ENCODE measurements around the gene SYT9.

Gene SYT9

DNA sequence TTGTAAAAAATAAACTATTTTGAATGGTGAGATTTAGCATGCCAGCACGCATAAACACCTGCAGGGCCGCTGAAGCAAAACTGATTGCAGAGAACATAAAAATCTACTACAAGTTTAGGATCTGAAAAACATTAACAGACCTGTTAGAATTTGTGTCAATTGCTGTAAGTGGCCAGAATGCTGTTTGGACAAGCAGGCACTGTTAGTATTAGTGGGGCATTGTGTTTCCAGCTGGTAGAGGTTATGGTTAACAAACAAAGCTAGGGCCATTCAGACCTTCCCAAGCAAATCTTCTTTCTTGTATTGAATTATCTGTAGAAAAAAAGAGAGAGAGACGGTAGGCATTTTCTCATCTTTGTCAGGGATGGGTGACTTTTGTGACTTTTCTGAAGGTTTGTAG is 176.0 kb downstream of the SYT9 start:
- no peak for DNase-seq

DNA sequence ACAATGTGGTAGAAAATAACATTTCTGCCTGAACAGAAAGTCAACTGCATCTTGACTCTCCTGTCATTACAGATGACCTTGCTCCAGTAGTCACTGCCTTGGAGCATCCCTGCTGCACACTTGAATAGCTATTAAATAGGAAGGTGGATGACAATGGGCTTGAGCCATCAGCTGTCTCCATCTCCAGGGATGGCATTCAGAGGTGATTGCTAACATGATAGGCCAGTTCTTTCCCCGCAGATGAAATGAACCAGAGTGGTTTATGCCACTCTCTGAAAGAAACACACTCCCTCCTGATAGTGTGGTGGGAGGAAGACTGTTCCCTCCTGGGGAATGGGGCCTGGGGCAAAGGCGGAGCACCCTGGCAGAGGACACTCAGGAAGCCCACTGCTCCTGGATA is 176.5 kb downstream of the SYT9 start:
- DNase-seq, result no peak

DNA sequence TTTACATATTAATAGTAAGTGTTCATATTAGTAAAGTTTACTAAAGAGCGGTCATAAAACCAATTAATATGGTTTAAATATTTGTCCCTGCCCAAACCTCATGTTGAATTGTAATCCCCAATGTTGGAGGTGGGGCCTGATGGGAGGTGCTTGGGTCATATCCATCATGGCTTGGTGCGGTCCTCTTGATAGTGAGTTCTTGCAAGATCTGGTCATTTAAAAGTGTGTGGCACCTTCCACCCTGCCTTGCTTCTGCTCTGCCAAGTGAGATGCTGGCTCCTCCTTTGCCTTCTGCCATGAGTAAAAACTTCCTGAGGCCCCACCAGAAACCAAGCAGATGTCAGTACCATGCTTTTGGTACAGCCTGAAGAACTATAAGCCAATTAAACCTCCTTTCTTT is 178.8 kb downstream of the SYT9 start:
- no peak for DNase-seq

DNA sequence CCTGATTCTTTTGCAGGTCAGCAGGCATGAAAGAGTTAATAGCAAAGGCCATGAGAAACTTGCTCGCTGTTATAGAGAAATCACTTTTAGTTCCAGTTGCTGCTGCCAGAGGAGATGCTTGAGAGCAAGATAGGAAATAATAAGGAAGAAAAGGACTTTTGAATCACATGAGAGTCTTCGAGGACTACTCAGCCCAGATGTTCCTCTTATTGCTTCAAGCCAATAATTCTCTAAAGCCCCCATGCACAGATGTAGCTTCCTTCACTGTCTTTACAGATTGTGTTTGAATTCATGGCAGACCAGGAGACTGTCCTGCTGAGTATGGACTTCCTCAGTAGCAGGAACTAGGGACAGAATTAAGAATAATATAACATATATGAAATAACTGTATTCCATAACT is 183.5 kb downstream of the SYT9 start:
- DNase-seq, result no peak

DNA sequence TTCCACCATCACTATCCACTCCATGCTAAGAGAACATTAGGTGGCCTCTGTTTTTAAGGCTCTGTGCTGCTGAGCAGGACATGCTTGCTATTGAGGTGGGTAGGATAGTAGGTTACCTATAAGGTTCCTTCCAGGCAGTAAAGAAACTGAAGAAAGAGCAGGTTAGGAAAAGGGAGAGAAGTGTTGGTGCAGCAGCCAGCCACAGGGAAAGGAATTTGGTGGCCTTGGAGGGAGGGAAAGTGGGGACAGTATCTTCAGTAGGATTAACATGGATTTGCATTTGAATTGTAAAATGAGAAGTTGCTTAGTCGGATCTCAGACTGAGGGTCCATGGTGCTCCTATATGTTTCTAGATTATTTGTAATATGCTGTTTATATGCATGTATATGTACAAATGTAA is 184.4 kb downstream of the SYT9 start:
- DNase-seq, result no peak

DNA sequence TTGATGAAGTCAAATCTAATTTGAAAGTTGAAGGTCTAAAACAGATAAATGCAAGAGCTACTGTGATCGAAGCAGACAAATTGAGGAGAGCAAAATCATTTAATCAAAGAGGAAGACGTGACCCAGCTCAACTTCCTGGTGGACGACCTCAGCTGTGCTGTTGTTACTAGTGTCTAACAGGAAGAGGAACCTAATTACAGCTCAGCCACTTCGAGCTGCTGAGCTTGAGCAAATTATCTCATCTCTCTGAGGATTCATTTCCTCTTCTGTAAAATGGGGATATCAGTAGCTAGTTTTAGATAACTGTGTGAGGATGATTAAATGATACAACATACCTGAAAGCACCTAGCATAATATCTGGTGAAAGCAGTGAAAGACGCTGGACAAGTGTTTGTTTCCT is 185.0 kb downstream of the SYT9 start:
- DNase-seq, result no peak

DNA sequence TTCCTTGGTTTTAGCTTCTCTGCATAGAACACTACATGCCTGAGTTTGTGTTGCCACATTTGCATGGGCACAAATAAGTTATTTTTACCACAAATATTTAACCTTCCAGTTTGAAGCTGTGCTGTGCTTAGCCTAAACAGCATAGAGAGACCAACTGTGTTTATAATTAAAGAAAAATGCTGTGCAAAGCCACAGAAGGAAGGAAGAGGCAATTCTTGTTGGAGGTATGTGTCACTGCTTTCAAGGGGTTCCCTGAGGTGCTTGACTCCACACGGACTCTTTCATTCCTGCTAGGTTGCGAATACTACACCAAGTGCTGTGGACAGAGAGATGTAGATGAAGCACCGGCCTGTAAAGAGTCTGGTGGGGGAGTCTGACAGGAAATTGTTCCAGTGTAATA is 186.0 kb downstream of the SYT9 start:
- no peak for DNase-seq

DNA sequence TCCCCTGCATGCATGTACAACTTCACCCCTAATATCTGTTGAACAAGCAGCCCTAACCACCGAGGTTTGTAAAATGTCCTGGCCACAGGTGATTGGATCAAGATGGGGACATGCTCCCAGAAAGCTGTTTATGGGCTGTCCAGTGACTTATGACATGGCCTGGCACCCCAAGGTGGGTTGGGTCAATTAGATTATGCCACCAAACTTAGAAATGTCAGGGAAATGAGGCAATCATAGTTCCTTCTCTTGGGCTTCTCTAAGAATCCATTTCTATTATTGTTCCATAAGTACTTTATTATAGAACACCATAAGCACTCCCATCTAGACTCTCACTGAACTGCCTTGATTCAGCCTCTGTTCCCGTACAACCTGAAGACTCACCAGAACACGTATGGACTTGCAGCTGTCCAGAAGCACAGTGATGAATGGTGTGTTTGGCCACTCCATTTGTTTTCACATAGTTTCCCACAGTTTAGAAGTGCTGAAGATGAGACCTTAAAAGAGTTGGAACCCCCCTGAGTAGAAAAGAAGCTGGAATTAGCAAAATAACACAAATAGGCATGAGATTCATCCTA is 188.1 kb downstream of the SYT9 start:
- no peak for DNase-seq

DNA sequence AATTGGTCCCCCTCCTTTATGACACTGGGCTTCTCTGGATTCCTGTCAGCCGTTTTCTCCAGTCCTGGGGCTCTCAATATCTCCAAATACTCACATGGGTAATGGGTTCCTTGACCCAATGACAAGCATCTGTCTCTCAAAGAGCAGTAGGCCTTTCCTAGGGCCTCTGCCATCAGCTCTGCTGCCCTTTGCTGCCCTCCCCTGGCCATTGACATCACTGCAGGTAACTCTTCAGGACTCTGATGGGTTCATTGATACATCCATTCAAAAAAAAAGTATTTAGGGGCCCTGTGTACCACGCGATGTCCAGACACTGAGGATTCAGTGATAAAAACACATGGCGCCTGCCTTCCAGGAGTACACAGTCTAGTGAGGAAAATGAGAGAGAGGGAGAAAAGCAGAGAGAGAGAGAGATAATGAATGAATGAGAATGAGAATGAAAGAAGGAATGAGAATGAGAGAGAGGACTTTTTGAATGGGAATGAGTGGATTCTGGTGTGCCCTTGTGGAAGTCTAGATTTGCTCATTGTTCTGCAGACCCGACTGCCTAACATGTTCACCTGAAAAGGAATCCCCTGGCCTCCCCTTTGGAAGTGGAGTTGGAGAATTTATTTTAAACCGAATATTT is 191.0 kb downstream of the SYT9 start:
- DNase-seq, result peak; percentile 21

DNA sequence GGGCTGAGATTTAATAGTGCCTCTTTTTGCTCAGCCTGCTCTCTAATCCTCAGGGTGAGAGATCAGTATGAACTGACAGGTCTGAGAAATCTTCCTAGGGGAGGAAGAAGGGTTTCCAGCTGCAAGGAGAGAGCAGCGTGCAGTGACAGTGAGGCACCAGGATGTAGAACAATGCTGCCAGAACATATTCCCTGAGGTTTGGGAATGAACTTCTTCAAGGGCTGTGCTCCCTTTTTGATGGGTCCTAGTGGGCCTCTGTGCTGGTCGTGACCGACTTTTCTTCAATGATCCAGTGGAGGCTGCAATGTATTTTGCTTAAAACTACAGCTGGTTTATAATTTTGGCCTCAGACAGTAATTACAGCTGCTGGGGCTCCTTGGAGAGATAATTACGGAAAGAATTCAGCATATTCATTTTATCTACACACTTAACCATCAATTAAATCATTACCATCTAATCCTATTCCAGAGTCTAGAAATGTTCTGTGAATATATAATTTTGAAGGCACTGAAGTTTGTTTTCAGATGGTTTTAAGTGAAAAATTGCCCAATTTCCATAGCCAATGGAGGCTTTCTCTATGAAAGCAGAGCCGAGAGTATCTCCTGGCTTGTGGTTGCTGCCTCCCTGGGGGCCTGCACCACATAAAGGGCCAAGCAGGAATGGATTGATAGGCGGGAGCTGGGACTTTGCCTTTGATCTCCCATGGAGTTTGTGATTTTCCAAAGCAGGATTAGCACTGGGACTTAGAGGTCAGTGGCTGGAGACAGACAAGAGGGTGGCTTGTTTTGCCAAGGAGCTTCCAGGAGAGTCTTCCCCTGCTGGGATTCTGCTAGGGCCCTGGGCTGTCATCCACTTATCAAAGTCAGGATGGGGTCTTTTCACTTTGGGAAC is 192.6 kb downstream of the SYT9 start:
- no peak for DNase-seq

DNA sequence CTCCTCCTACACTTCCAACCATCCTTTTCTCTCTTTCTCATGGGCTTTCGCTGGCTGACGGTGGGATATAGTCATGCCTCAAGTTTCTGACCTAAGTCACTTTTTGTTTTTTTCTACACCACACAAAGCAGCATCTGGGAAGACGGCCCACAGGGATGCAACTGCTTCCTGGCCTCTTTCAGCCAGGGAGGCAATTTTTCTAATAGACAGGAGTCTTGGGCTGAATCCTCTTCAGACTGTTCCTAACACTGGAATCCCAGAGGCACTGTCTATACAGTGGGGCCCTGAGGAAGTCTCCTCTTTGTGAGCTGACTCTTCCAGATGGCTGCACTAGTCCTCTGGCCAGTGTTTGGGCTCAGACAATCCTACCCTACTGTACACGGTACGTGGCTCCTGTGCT is 193.9 kb downstream of the SYT9 start:
- DNase-seq, result no peak

DNA sequence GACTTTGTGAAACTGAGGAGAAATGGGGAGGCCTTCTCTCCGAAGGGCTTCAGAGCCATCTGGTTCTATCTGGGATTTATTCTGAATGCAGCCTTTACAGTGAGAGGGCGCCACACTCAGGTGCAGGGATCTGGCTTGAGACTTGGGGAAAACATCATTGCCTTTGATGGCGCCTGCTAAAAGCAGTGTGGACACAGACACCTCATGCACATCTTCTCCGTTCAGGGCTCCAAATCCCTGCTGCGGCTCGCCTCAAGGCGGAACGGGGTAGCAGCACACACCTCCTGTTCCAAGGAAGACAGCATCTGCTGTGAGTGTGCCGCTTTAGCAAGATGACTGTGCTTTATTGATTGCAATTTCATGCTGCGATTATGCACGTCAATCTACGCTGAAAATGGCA is 196.5 kb downstream of the SYT9 start:
- no peak for DNase-seq

DNA sequence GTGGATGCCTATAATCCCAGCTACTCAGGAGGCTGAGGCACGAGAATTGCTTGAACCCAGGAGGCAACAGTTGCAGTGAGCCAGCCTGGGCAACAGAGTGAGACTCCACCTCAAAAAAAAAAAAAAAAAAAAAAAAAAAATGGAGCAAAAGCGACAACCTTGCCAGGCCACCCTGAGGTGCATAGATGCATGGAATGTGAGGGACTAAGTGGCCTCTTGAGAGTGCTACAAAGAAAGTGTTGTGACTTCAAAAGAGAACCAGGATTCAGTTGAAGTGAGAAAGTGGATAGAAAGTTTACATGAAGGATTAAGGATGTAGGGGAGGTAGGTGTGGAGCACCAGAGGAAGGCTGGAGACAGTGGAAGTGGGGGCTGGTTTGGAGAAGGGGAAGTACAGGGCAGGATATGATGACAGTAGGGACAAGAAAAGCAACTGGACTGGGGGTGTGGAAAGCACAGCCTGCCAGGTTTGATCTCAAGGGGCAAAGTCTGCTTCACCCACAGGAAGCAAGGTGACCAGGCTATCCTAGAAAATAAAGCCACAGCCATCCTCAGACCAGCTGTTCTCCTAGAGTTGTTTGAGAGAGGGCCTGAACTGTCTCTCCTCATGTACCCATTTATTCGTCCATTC is 197.6 kb downstream of the SYT9 start:
- DNase-seq, result no peak

DNA sequence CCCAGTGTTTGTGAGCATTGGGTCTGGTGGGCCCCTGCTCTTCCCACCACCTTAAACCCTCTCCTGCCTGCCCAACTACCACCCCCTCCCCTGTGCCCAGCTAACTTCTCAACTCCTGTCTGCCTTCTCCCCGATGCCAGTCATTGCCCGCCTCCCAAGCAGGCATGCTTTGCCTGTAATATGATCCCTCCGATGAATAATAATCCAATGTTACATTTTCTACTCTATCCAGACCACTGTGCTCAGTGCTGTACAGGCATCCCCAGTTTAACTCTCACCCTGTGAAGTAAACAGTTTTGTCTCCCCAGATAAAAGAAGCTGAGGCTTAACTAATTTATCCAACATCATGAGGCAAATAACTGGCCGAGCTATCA is 198.1 kb downstream of the SYT9 start:
- peak; percentile 18 for DNase-seq

DNA sequence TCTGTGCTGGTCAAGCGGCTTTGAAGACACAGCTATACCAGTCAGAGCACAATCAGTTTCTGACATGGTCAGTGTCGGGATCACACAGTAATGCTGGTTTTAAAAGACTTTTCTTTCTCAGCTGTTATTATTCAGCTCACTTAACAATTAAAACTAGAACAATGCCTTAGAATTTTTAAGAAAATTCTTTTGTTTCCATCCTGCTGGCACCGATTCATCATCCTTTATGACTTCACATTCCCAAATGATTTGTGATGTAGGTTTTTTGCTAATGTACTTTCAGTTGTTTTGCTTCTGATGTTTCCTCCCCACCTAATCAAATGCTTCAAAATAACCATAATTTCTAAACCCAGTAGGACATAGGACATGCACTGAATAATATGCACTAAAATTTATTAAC is 199.1 kb downstream of the SYT9 start:
- no peak for DNase-seq

DNA sequence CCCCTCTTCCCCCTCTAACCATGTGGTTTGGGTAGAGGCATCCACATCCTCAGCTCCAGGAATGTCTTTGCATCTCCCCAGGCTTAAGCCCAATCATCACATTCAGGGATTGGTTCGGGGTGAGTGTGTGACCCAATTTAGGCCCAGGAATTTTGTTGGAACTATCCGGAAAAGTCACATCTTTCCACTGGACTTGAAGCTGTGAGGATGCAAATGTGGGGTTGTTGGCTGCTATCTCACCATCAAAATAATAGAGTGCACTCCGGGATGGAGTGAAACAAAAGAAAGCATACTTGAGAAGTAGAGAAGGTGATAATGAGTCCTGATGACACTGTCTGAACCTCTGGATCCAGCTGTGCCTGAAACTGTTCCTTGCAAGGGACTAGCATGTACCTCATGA is 199.8 kb downstream of the SYT9 start:
- DNase-seq, result no peak

DNA sequence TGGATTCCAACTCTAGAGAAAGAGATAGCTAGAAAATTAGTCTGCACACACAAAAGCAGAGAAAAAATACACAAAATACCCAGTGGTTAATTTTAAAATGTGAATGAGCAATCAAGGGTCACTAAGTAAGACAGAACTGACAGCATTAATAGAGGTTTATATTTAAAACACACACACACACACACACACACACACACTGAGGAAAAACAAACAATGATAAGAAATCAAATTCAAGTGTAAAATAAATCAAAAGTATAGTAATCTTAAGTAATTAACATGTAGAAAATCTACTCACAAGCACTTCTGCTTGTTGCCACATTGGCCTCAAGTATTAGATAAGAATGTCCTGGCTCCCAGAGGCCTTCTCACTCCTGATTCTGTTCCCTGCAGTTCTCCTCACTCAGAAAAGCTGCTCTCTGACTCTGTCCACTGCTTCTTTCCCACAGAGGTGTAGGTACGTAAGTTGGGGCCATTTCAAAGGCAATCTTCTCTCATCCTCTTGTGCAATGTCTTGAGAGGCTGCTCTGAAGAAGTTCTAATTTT is 200.3 kb downstream of the SYT9 start:
- no peak for DNase-seq

DNA sequence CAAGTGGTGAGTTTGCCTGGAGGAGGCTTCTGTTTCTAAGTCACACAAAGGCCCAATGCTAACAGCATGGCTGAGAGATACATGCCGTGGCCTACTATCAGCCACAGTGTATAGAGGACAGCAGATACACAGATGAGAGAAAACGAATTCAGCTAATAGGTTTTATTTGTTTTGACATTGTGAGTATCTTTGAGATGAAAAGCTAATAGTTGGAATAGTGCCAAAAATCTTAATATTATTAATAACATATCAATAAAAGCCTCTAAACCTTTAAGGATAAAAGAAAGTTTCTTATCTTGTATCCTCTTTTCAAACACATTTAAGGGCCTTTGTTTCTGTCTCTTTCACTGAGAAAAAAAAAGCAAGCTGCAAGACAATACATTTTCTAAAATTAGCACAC is 203.2 kb downstream of the SYT9 start:
- no peak for DNase-seq

DNA sequence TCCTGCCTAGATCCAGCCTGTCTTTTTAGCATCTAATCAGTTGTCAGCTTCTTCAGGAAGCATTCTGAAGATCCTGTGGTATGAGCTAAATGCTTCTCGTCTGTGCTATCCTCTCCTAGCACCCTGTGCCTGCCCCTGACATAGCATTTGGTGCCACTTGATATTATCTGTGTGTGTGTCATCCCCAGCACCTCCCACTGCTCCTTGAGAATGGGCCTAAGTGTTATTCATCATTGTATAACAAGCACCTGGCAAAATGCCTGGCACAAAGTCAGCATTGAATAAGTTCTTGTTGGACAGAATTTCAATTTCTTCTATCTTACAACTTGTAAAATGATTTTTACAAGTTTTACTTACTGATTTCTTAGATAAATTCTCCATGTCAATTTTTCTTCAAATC is 205.5 kb downstream of the SYT9 start:
- no peak for DNase-seq

DNA sequence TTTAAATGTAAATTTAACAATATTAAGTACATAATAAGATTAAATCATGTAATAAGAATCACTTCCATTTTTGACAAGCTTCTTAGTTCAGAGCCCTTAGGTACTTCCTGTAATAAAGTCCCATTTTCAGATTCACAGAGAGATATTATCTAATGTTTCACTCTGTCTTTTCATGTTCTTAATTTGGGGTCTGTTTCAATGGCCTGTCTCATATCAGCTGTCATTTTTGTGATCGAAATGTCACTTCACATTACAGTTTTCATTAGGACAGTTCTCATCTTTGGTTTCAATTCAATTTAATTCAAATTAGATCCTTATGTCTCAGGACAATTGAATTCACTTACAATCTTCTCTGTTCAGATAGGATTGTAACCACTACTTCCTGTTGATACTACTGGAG is 211.0 kb downstream of the SYT9 start:
- DNase-seq, result no peak

DNA sequence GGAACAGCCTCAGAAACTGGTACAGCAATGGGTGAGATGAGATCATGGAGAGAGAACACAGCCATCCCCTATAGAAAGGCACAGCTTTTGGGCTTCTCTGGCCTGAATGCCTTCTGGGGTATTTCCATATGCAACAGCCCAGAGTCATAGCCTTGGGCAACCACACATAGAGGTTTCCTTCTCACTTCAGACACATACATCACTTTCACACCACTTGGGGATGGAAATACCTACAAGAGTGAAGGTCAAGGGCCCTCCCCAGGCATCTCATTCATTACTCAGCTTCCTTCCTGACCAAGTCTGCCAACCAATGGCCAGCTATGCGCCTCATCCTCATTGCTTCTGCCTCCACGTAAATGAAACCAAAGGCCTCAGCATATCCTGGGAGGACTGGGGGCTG is 215.9 kb downstream of the SYT9 start:
- DNase-seq, result no peak

DNA sequence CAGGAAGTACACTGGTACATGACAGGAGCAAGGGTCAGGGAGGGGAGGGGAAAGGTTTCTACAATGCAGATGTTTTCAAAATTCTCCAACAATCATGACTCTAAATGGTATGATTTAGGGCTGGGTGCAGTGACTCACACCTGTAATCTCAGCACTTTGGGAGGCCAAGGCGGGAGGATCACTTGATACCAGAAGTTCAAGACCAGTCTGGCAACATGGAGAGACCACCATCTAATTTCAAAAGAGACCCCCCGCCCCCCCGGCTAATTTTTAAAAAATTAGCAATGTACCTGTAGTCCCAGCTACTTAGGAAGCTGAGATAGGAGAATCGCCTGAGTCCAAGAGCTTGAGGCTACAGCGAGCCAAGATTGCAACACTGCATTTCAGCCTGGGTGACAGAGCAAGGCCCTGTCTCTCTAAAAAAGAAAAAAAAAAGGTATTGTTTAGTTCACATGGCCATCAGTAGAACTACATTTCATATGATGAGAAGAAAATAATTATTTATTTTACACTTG is 217.7 kb downstream of the SYT9 start:
- DNase-seq, result no peak

DNA sequence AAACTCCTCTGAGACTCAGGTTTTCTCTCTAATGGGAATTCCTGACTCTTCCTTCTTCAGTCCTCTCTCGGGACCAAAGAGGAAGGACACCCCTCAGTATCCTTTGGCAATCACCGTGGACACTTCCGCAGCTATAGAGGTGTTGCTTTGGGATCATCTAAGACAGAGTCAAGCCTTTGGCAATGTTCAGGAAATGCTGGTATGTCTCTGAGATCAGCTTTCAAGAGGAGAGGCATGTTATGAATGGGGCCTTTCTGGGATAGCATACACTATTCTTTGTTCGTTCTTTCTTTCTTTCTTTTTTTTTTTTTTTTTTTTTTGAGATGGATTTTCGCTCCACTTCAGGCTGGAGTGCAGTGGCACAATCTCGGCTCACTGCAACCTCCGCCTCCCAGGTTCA is 219.4 kb downstream of the SYT9 start:
- no peak for DNase-seq
